Kidney tubule cell (primary cell): ENCODE data around the gene HAPSTR1.
A peak's percentile ranks its signal among the peaks of the same experiment; 100 is the strongest.
"Not testable (repeated sequence)": the region's sequence is repeated elsewhere in the genome, so short reads cannot be mapped to it uniquely, and the experiment has no call there.

ENCODE experiments used
- DNase-seq: peaks from one replicate; pipeline ENCODE4 v3.0.0-alpha.2; 2018; ENCODE audit warnings: low spot score

HAPSTR1 gene

GRCh38 chr16:9071377-9071776 lies 20.1 kb upstream of the HAPSTR1 start:
- DNase-seq = no peak

- peak; percentile 37 for DNase-seq
Measured at GRCh38 chr16:9072806-9073341, 18.6 kb upstream of the HAPSTR1 start.

GRCh38 chr16:9075299-9076071 lies 16.0 kb upstream of the HAPSTR1 start:
- DNase-seq = no peak

GRCh38 chr16:9077091-9077809 lies 14.2 kb upstream of the HAPSTR1 start:
- DNase-seq = peak; percentile 95

DNA sequence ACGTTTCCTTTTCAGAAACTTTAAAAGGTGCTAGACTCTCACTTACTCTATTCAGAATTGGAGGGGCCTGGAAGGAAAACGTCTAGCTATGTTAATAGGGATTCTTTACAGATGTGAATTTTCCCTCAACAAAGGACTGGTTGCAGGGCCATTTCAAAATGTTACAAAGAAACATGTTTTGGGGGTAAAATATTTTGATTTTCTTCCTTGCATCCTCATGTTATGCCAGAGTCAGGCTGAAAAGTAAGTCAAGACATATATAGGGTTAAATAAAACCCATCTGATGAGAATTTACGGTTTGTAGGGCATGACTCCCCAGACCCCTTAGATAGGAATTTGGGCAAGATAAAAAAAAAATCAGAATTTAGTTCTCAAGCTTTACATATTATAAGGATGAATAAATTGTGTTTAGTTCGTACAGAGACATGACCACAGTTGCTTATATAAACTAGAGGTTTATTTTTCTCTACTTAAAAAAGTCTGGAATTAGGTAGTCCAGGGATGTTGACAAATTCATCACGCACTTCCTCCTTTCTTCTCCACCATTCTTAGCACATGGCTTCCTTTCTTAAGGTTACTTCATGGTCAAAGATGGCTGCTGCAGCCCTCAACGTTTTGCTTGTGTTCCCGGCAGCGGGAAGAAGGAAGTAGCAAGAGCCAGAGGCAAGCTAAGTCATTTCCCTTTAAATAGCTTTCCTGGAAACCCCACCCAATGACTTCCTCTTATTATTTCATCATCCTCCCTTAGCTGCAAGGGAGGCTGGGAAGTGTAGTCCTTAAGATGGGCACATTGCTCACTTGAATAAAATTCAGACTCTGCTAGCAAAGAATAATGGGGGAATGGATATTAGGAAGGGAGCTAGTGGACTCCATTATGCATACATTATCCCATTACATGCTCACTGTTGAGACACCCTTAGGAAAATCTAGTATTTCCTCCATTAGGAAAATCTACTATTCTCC lies 12.7 kb upstream of the HAPSTR1 start:
- DNase-seq = peak; percentile 91

DNA sequence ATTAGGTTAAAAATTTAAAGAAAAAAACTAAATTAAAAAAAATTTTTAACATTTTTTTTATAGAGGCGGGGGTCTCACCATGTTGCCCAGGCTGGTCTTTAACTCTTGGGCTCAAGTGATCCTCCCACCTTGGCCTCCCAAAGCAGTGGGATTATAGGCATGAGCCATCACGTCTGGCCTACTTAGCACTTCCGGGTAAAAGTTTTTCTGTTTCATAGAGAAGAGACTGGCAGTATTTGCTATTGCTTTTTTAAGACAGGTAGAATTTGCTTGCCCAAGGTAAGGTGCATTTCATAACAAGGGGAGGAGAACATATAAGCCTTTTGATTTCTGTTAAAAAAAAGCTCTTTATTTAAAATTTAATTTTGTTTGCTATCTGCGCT lies 12.0 kb upstream of the HAPSTR1 start:
- no peak for DNase-seq

GRCh38 chr16:9081158-9081557 lies 10.3 kb upstream of the HAPSTR1 start:
- no peak for DNase-seq

- no peak for DNase-seq
Measured at GRCh38 chr16:9081843-9082242, 9.6 kb upstream of the HAPSTR1 start.

- no peak for DNase-seq
Measured at GRCh38 chr16:9082422-9082821, 9.0 kb upstream of the HAPSTR1 start.

- DNase-seq = not testable (repeated sequence)
Measured at GRCh38 chr16:9087733-9088132, 3.7 kb upstream of the HAPSTR1 start.

- DNase-seq = no peak
Measured at GRCh38 chr16:9088848-9089247, 2.6 kb upstream of the HAPSTR1 start.

DNA sequence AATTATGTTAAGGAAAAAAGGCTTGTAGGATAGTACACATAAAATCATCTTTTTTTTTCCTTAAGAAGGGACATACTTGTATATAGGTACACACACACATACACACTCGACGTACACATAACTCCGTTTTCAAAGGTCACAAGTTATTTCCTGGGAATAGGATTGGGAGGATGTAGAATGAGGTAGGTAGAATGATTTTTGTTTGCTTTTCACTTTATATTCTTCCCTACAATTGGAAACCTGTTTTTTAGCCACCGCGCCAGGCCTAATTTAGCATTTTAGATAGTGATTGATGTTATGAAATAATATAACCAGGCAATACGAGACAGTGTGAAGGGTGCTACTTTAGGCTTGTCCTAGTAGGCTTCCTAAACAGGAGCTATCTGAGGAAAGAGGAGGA lies 1.8 kb upstream of the HAPSTR1 start:
- no peak for DNase-seq

- no peak for DNase-seq
Measured at GRCh38 chr16:9090101-9090959, 1.1 kb upstream of the HAPSTR1 start.

- peak; percentile 43 for DNase-seq
Measured at GRCh38 chr16:9091867-9092281, 430 bp downstream of the HAPSTR1 start.

- DNase-seq = no peak
Measured at GRCh38 chr16:9092282-9092977, 986 bp downstream of the HAPSTR1 start.

GRCh38 chr16:9092978-9093344 lies 1.5 kb downstream of the HAPSTR1 start:
- DNase-seq = no peak

- no peak for DNase-seq
Measured at GRCh38 chr16:9094011-9094846, 2.8 kb downstream of the HAPSTR1 start.

DNA sequence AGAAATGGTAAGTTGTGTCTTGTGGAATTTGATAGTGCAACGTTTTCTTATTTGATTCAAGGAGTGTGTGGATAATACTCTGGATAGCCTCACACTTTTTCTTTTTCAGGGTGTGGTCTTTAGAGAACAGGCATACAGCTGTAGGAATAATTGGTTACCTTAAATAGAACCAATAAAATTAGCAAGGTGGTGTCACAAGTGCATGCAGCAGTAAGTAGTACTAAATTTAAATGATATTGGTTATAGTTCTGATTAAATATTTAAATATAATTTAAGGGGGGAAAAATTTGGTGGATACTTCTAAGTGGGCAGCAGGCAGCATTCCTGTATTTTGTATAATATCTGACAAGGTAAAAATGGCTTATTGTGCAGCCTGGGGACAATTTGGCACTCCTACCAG lies 3.7 kb downstream of the HAPSTR1 start:
- no peak for DNase-seq

DNA sequence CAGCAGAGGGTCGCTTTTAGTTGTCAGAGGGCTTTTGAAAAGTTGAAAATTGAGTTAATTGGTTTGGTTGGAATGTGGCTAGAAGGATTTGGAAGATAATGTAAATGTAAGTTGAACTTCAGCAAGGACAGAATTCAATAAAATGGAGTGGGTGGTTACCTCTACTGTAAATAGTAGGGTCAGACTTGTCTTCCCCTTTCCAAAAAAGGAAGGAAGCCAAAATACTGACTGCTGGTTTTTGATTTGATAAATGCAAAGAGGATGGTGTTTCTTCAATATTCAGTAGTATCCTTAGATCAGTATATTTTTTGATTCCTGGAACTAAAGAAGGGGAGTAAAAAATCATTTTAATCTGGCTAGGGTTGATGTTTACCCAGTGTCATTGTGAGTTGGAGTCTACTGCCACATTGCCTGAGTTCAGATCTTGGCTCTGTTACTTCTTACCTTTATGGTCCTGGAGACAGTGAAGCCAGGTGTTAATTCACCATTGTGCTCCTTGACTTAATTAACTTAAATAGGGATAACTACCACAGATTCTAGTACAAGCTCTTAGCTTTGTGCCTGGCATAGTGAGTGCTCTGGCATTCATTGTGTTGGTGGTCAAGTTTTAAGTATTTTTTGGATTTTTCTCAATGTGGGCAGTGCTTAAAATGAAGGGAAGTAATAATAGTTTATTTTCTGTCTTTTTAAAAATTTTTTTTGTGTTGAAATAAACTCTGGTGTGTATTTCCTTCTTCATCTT lies 4.4 kb downstream of the HAPSTR1 start:
- no peak for DNase-seq
